B cell (primary cell): ENCODE measurements around the gene ADARB2.

Experiments used
- CTCF ChIP-seq: fragments of 200-600 bp; IDR thresholded peaks from one replicate; pipeline ENCODE4 v1.8.0; 2022; ENCODE audit warnings: antibody characterized with exemption, mild to moderate bottlenecking
- EZH2 ChIP-seq: IDR thresholded peaks from 2 replicates; pipeline ENCODE4 v1.6.1; 2012; ENCODE audit warnings: borderline replicate concordance, low read depth, mild to moderate bottlenecking, moderate library complexity, low read length; ENCODE audit not compliant: insufficient read depth, poor library complexity, severe bottlenecking

DNA sequence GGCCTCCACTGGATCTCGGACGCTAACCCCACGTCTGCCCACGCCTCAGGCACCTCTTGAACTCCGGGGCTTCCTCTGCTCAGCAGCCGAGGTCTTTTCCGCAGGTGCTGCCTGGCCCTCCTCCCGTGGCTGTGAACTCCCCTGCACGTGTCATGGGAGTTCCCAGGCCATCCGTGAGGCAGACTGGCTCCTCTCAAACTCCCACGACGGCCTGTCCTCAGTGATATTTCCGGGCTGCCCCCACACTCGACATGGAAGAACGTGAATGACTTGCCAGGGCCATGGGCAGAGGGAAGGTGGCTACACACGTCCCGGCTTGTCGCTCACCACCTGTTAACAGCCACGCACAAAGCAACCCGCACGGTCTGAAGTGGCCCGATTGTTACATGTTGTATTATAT lies 110.9 kb downstream of the ADARB2 start:
- TF ChIP-seq CTCF = no peak
- TF ChIP-seq EZH2 = no peak
